ENCODE results near the gene MAP1LC3B. TPM values are rescaled to one million over a fixed set of nuclear protein-coding genes. Genes with fewer than 3 reads are reported as not detected.
A peak's percentile ranks its signal among the peaks of the same experiment; 100 is the strongest.
"Not testable (repeated sequence)": the region's sequence is repeated elsewhere in the genome, so short reads cannot be mapped to it uniquely, and the experiment has no call there.

MAP1LC3B gene
- total RNA-seq, 1 donor from 2014 or later, result 134 TPM

- DNase-seq, result no peak
- peak; percentile 81 for ATAC-seq
- intact Hi-C loops (cut with micrococcal nuclease), result no loop called here
These were observed 16.6 kb upstream of the MAP1LC3B start for GRCh38 chr16:87375426-87376135.

GRCh38 chr16:87376660-87377059, 15.5 kb upstream of the MAP1LC3B start:
- ATAC-seq, result no peak
- intact Hi-C loops (cut with micrococcal nuclease), result no loop called here
- no peak for DNase-seq

DNA sequence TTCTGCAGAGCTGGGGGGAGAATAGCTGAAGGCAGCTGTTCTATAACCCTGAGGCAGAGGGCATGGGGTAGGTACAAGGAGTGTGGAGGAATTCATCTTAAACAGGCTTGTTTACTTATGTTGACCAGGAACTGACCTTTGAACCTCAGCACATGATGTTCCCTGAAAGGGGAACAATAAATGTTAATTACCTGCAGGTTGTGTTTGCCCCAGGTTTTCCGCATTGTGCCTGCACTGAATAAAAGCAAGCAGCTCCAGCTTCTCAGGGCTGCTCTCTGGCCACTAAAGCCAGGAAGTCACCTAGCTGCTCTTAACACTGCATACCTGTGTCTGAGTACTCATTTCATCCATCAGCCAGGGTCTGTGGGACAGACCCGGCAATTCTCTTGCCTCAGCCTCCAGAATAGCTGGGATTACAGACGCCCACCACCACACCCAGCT, 12.8 kb upstream of the MAP1LC3B start:
- ATAC-seq; intact Hi-C loops (cut with micrococcal nuclease); DNase-seq: not testable (repeated sequence)

GRCh38 chr16:87380403-87380802, 11.7 kb upstream of the MAP1LC3B start:
- intact Hi-C loops (cut with micrococcal nuclease), result no loop called here
- no peak for DNase-seq
- no peak for ATAC-seq

DNA sequence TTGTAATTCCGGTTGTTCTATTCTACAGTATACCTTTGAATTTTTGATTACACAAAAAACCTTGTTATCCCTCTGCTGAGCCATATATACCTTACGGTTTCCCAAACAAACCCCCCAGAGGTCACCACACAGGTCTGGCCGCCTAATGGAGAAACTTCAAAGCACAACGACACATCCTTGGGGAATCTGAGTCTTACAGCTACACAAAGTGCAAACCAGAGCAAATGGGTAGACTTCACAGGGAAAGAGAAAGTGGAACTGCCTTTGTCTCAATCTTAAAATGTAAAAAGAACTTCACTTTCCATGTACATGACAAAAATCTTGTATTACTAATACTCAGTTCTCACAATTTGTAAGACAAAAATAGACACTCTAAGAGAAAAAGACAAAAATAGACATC, 11.3 kb upstream of the MAP1LC3B start:
- DNase-seq, result no peak
- no peak for ATAC-seq
- intact Hi-C loops (cut with micrococcal nuclease), result no loop called here

DNA sequence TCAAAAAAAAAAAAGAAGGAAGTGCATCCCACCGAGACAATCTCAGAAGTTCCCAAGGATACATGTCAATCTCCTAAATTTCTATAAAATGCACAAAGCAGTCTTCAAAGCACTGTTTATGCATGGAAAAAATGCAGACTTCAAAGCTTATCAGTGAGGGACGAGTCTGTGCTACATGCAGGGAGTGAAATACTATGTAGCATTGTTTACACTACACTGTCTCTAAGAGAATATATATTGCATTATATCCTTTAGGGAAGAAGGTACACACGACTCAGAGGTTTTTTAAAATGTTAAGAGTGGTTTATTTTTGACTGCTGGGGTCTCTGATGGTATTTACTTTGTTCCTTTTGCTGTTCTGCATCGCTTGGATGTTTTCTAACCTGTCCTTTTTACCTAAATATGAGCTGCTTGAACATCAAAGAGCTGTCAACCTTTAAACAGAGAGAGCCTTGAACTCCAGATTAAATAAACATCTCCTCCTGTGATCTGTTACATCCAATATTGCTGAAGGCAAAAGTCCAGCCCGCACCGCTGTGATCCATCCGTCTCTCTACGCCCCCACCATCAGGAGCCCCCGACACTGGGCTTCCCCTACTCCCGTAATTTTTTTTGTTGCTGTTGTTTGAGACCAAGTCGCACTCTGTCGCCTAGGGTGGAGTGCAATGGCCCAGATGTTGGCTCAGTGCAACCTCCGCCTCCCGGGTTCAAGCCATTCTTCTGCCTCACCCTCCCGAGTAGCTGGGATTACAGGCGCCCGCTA, 9.9 kb upstream of the MAP1LC3B start:
- ATAC-seq (no peak), DNase-seq (no peak)
- intact Hi-C loops (cut with micrococcal nuclease), result no loop called here

DNA sequence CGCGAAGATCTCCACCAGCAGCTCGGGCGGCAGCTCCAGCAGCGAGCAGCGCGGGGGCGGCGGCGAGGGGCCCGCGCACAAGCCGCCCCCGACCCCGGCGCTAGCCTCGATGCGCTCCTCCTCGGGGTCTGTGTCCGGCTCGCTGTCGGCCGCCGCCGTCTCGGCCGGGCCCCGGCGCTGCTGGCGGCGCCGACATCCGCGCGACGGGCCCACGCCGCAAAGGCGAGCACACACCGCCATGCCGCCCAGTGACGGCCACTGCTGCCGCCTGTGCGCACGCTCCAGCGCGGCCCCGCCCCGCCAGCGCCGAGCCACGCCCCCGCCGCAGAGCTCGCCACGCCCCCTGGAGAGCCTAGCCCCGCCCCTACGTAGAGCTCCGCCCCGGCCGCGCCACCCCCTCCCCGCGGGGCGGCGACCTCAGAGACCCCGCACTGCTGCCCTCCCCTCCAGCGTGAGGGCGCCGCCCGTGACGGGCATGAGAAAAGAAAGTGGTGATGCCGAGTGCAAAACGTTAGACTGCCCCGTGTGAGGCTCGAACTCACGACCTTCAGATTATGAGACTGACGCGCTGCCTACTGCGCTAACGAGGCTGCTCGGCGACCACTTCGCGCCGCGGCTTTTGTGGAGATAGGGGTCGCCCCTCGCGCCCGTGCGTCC, 8.5 kb upstream of the MAP1LC3B start, which contains the start of gene FBXO31:
FBXO31 (minus strand) TSS at position 272 of the 657 bp plus-strand sequence; CDS start at position 240, 32 bp downstream.
- intact Hi-C loops (cut with micrococcal nuclease), result no loop called here
- peak; percentile 93 for DNase-seq
- peak; percentile 84 for ATAC-seq

GRCh38 chr16:87384162-87384874, 7.8 kb upstream of the MAP1LC3B start:
- intact Hi-C loops (cut with micrococcal nuclease), result no loop called here
- peak; percentile 54 for ATAC-seq
- peak; percentile 81 for DNase-seq

- ATAC-seq; DNase-seq; intact Hi-C loops (cut with micrococcal nuclease): not testable (repeated sequence)
These were observed 7.3 kb upstream of the MAP1LC3B start for GRCh38 chr16:87384875-87385167.

GRCh38 chr16:87387942-87388817, 4.0 kb upstream of the MAP1LC3B start:
- intact Hi-C loops (cut with micrococcal nuclease), result no loop called here
- peak; percentile 67 for ATAC-seq
- peak; percentile 87 for DNase-seq

DNA sequence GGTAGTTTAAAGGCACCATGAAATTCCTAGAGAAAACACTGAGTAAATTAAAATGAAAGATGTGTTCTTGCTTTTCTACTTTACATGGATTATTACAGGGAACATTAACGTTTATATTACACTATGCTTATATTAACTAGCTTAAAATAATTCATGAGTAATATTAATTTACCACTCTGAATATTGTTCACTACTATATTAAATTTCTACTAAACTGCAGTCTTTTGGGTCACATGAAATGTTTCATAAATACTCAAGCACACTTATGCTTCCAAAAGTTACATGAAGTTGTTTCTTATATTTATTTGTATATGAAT, 3.4 kb upstream of the MAP1LC3B start:
- no peak for ATAC-seq
- intact Hi-C loops (cut with micrococcal nuclease), result no loop called here

GRCh38 chr16:87389245-87389644, 2.9 kb upstream of the MAP1LC3B start:
- DNase-seq, result no peak
- ATAC-seq, result no peak
- intact Hi-C loops (cut with micrococcal nuclease), result no loop called here

More for the DNA sequence above, 3.4 kb upstream of the MAP1LC3B start:
- DNase-seq, result no peak

- intact Hi-C loops (cut with micrococcal nuclease), result not testable (repeated sequence)
These were observed 2.2 kb upstream of the MAP1LC3B start for GRCh38 chr16:87389914-87390313.

GRCh38 chr16:87390641-87391323, 1.4 kb upstream of the MAP1LC3B start:
- no peak for ATAC-seq
- intact Hi-C loops (cut with micrococcal nuclease), result no loop called here
- no peak for DNase-seq

More at GRCh38 chr16:87389914-87390313, 2.2 kb upstream of the MAP1LC3B start:
- not testable (repeated sequence) for DNase-seq, ATAC-seq

GRCh38 chr16:87391324-87391949, 699 bp upstream of the MAP1LC3B start:
- DNase-seq (peak; percentile 84), ATAC-seq (peak; percentile 44)
- intact Hi-C loops (cut with micrococcal nuclease), result no loop called here

GRCh38 chr16:87392821-87393679, 914 bp downstream of the MAP1LC3B start:
- intact Hi-C loops (cut with micrococcal nuclease), result no loop called here
- peak; percentile 70 for DNase-seq

GRCh38 chr16:87393680-87394055, 1.5 kb downstream of the MAP1LC3B start:
- DNase-seq (no peak), ATAC-seq (no peak)
- intact Hi-C loops (cut with micrococcal nuclease), result no loop called here

More at GRCh38 chr16:87392821-87393679, 914 bp downstream of the MAP1LC3B start:
- no peak for ATAC-seq
